Left lung (tissue), 10 donors: ENCODE measurements around the gene OR51V1. TPM values are rescaled to one million over a fixed set of nuclear protein-coding genes. Genes with fewer than 3 reads are reported as not detected.
A peak's percentile ranks its signal among the peaks of the same experiment; 100 is the strongest.

ENCODE experiments used
- ATAC-seq: fragments of 200-7000 bp; cut with Tn5 transposase; one replicate; pipeline ENCODE4 v1.9.1; 2020; ENCODE audit warnings: moderate library complexity
- DNase-seq, 4 donors: peaks; one replicate each; pipeline ENCODE4 v3.0.0-alpha.2; 2013 to 2020
- H3K27ac ChIP-seq, 2 donors: fragments of 200-600 bp; sonication (generic) in 1 of 2; one replicate each; pipeline versions ENCODE4 v1.5.0 to v1.8.0; 2020 to 2021
- H3K27me3 ChIP-seq, 2 donors: fragments of 200-600 bp; sonication (generic) in 1 of 2; one replicate each; pipeline versions ENCODE4 v1.5.0 to v1.8.0; 2020 to 2021
- H3K36me3 ChIP-seq, 2 donors: fragments of 200-600 bp; sonication (generic) in 1 of 2; one replicate each; pipeline versions ENCODE4 v1.5.0 to v1.8.0; 2020 to 2021
- H3K4me1 ChIP-seq, 2 donors: fragments of 200-600 bp; one replicate each; pipeline ENCODE4 v1.8.0; 2021
- H3K4me3 ChIP-seq, 2 donors: fragments of 200-600 bp; sonication (generic) in 1 of 2; one replicate each; pipeline versions ENCODE4 v1.5.0 to v1.8.0; 2020 to 2021; ENCODE audit warnings: mild to moderate bottlenecking in 1 of 2
- H3K9me3 ChIP-seq, 2 donors: fragments of 200-600 bp; sonication (generic) in 1 of 2; one replicate each; pipeline versions ENCODE4 v1.5.0 to v1.8.0; 2020 to 2021
- intact Hi-C, 2 donors: fragments of 100-400 bp; cut with DNase I; formaldehyde crosslinking; loops; one replicate each; pipeline versions ENCODE4 v1.11.2 to v1.14.2; 2022
- polyA plus RNA-seq, 6 donors: library from polyadenylated mRNA; unstranded; fragments of 120-200 nt; gene quantifications; one replicate each; pipeline ENCODE4 v1.2.1, GENCODE V29; 2013; ENCODE audit not compliant: insufficient read length in 6 of 6
- total RNA-seq, 2 donors: library from RNA; stranded (reverse); fragmentation: NEBNext Ultra II Directional; extraction: Animal tissue kit (Norgen Biotek cat#: 25700); gene quantifications; one replicate each; pipeline ENCODE4 v1.2.1, GENCODE V29; 2021
- TF ChIP-seq, protein P1 (sequence below), 2 donors: fragments of 200-600 bp; sonication (generic) in 1 of 2; IDR thresholded peaks; one replicate each; pipeline versions ENCODE4 v1.5.0 to v1.8.0; 2021; ENCODE audit warnings: antibody characterized with exemption in 2 of 2
- donor health status: DM: no; HTN: yes; CAD: no.
- donor health status: DM: no; HTN: no; CAD: no.

Gene OR51V1
- total and polyA plus RNA-seq, 8 donors = not detected

DNA sequence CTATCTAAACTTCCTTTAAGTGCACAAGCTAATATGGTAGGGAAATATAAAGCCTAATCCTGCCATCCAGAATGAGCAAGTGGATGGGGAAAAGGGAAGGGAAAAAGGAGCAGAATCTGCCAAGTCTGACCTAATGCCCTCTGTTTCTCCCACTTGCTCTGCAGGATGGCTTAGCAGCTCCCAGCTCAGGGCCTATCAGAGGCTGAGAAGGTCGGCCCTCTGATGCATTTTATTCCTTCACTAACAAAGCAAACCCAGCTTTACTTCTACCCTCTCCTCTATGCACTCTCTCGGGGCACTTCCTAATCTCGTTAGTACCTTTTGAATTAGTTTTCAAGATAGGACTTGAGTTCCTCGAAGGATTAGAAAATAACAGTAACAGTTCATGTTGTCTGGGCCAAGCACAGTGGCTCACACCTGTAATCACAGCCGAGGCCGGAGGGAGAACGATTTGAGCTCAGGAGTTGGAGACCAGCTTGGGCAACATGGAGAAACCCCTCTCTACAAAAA lies 9.9 kb upstream of the OR51V1 start:
- Histone ChIP-seq H3K4me1 (no peaks in the 10 kb centered on the region), H3K27me3 (no peaks in the 10 kb centered on the region), H3K27ac (no peak overlapping the region), H3K36me3 (no peaks in the 10 kb centered on the region), H3K9me3 (no peaks in the 10 kb centered on the region), H3K4me3 (no peak overlapping the region)
- TF ChIP-seq, protein P1, sequence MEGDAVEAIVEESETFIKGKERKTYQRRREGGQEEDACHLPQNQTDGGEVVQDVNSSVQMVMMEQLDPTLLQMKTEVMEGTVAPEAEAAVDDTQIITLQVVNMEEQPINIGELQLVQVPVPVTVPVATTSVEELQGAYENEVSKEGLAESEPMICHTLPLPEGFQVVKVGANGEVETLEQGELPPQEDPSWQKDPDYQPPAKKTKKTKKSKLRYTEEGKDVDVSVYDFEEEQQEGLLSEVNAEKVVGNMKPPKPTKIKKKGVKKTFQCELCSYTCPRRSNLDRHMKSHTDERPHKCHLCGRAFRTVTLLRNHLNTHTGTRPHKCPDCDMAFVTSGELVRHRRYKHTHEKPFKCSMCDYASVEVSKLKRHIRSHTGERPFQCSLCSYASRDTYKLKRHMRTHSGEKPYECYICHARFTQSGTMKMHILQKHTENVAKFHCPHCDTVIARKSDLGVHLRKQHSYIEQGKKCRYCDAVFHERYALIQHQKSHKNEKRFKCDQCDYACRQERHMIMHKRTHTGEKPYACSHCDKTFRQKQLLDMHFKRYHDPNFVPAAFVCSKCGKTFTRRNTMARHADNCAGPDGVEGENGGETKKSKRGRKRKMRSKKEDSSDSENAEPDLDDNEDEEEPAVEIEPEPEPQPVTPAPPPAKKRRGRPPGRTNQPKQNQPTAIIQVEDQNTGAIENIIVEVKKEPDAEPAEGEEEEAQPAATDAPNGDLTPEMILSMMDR (IDR thresholded peaks at IDR 0.05) = no peak
- DNase-seq = no peak
- no peak for ATAC-seq
- intact Hi-C loops = no loop called here

GRCh38 chr11:5204787-5205186 lies 4.3 kb upstream of the OR51V1 start:
- H3K4me1 ChIP-seq = no peaks in the 10 kb centered on the region
- no peak overlapping the region for H3K4me3 ChIP-seq
- intact Hi-C loops = no loop called here
- DNase-seq (peak in 2 of 4 donors; percentile 6 to 38), ATAC-seq (peak; percentile 69)
- TF ChIP-seq, protein P1 (IDR thresholded peaks at IDR 0.05) = peak in 1 of 2 donors; percentile 31
- H3K27ac ChIP-seq = no peak overlapping the region
- H3K36me3 ChIP-seq = no peaks in the 10 kb centered on the region
- H3K9me3 ChIP-seq = no peaks in the 10 kb centered on the region
- no peaks in the 10 kb centered on the region for H3K27me3 ChIP-seq

DNA sequence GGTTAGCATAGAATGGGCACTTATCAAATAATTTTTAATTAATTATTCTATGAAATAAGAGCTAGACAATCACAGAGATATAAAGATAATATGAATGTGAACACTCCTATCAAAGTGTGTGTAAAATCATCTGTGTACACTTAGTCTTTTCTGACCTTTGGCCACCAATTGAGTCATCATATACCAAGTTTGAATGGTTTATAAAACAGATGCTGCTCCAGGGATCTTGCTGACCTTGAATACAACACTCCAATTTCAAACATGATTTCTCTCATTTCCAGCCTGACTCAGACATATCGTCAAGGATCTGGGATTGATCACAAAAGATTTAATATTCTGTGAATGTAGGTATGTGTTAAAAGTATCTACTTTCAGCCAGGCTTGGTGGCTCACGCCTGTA lies 2.9 kb upstream of the OR51V1 start:
- no peak overlapping the region for H3K27ac ChIP-seq
- intact Hi-C loops = no loop called here
- no peaks in the 10 kb centered on the region for H3K9me3 ChIP-seq
- no peak for ATAC-seq
- H3K27me3 ChIP-seq = no peaks in the 10 kb centered on the region
- no peak overlapping the region for H3K4me3 ChIP-seq
- TF ChIP-seq, protein P1 (IDR thresholded peaks at IDR 0.05) = no peak
- no peaks in the 10 kb centered on the region for H3K4me1 ChIP-seq
- no peaks in the 10 kb centered on the region for H3K36me3 ChIP-seq
- no peak for DNase-seq

DNA sequence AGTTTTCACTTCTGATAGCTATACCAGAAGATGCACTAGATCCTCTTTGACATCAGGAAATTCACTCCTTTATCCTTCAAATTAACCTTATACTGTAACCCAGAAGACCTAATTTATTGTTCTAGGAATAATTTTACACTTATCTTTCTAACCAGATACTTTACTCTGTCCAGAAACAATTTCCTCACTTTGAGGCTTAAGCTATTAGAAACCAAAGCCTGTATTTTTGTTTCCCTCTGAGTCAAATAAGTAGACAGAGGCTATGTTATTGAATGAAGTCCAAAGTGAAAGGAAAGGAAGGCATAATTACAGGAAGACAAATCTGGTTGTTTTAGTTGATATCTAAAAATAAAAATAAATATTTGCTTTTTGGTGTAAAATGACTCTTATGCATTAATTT lies 2.2 kb downstream of the OR51V1 start:
- DNase-seq (no peak), ATAC-seq (no peak)
- no peaks in the 10 kb centered on the region for H3K4me1 ChIP-seq
- no peaks in the 10 kb centered on the region for H3K36me3 ChIP-seq
- TF ChIP-seq, protein P1 (IDR thresholded peaks at IDR 0.05) = no peak
- intact Hi-C loops = no loop called here
- H3K27me3 ChIP-seq = no peaks in the 10 kb centered on the region
- no peak overlapping the region for H3K4me3 ChIP-seq
- H3K9me3 ChIP-seq = no peaks in the 10 kb centered on the region
- H3K27ac ChIP-seq = no peak overlapping the region

- Histone ChIP-seq H3K9me3 (no peaks in the 10 kb centered on the region), H3K4me1 (no peaks in the 10 kb centered on the region), H3K27me3 (no peaks in the 10 kb centered on the region), H3K36me3 (no peaks in the 10 kb centered on the region), H3K4me3 (no peak overlapping the region), H3K27ac (no peak overlapping the region)
- no peak for ATAC-seq
- TF ChIP-seq, protein P1 (IDR thresholded peaks at IDR 0.05) = no peak
- intact Hi-C loops = no loop called here
- DNase-seq = no peak
These were observed 2.9 kb downstream of the OR51V1 start for GRCh38 chr11:5197536-5197935.
